ENCODE results near the gene PNPLA8.

Gene PNPLA8

DNA sequence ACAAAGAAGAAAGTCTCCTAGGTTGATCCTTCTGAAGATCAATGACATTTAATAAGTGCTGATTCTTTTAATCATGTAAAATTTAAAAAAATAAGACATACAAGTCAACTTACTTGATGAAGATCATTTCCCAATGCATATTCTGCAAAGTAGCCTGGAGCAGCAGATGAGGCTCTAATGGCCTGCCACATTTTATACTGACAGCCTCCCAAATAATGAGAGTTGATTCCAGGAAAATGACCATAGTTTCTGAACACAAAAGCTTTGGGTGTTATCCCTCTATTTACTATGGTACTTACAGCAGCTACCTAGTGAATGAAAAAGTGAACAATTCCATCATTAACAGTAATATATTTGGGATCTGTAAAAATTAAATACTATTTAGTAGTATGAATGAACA lies 38.3 kb downstream of the PNPLA8 start:
- no peak overlapping the region for H3K27ac ChIP-seq (ENCODE audit: extremely low read depth, low read depth, low read length)
- H3K9me3 ChIP-seq (ENCODE audit: control insufficient read depth, insufficient read depth, low read depth, low read length): no peaks in the 10 kb centered on the region
- H3K4me1 ChIP-seq (ENCODE audit: control insufficient read depth, insufficient read depth, low read length): no peaks in the 10 kb centered on the region
- H3K4me3 ChIP-seq (ENCODE audit: low read depth, low read length): no peak overlapping the region
- ChIA-PET CTCF (interaction anchor here (0.6 to 1.4 kb wide), 2 partner anchors 10 to 53 kb away, joined by 3 to 13 read pairs; no protein-coding TSS in a partner anchor), POLR2A (no interaction called here)
- peaks cover 0 to 3% of the 10 kb centered on the region in 2 experiments; a peak in 1 of 3 replicates for H3K36me3 ChIP-seq (ENCODE audit: control insufficient read depth in 2 of 2, insufficient read depth in 1 of 2, low read length in 2 of 2)
- TF ChIP-seq ELK4 (IDR thresholded peaks at IDR 0.05; ENCODE audit: borderline replicate concordance, low read depth, low read length): no peak

DNA sequence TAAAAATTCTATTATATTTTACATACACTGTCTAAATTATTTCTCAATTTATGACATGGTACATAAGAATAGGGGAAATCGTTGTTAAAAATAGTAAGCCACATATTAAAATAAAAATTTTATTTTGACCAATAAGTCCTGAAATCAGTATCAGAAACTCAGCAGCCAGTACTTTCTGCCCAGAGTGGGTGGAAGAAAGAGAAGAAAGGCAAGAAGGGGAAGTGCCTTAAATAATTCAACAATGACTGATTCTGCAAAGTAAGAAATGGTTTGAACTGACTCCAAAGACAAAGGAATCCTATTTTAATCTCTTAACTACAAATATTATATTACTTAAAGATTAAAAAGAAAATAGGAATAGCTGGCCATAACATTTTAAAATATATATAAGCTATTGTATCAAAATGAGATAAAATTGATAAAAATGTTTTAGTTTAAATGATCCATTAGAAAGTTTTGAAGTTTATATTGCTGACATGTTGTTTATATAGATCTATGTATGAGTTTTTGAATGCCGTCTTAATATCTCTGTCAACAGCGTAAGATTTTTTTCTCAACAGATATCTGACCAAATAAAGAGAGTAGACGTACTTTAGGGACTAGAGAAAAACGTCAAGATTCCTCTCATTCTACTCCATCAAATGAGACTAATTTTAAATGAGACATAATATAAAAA lies 39.5 kb downstream of the PNPLA8 start:
- POLR2A ChIA-PET: no interaction called here
- H3K9me3 ChIP-seq (ENCODE audit: control insufficient read depth, insufficient read depth, low read depth, low read length): no peaks in the 10 kb centered on the region

DNA sequence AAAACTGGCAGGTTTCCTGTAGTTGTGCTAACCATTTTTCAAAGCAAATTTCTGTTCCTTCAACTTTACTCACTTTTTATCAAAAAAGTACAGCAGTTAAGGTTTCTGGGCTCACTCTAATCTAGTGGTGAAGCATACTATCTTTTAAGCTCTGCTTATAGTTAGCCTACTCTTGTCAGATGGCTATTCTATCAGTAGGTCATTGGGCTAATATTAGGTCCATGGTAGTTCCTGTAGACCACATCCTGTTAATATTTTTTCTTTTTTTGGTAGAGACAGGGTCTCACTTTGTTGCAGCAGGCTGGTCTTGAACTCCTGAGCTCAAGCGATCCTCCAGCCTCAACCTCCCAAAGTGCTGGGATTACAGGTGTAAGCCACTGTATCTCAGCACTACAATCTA lies 41.8 kb downstream of the PNPLA8 start:
- no peak overlapping the region for H3K4me3 ChIP-seq (ENCODE audit: low read depth, low read length)
- ChIA-PET CTCF (no interaction called here), POLR2A (no interaction called here)
- H3K27ac ChIP-seq (ENCODE audit: extremely low read depth, low read depth, low read length): no peak overlapping the region
- no peaks in the 10 kb centered on the region for H3K9me3 ChIP-seq (ENCODE audit: control insufficient read depth, insufficient read depth, low read depth, low read length)
- TF ChIP-seq, protein P1, sequence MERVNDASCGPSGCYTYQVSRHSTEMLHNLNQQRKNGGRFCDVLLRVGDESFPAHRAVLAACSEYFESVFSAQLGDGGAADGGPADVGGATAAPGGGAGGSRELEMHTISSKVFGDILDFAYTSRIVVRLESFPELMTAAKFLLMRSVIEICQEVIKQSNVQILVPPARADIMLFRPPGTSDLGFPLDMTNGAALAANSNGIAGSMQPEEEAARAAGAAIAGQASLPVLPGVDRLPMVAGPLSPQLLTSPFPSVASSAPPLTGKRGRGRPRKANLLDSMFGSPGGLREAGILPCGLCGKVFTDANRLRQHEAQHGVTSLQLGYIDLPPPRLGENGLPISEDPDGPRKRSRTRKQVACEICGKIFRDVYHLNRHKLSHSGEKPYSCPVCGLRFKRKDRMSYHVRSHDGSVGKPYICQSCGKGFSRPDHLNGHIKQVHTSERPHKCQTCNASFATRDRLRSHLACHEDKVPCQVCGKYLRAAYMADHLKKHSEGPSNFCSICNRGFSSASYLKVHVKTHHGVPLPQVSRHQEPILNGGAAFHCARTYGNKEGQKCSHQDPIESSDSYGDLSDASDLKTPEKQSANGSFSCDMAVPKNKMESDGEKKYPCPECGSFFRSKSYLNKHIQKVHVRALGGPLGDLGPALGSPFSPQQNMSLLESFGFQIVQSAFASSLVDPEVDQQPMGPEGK (tag by site-specific recombination; IDR thresholded peaks at IDR 0.05): no peak
- TF ChIP-seq ZNF335 (tag by site-specific recombination; conservative IDR thresholded peaks at IDR 0.05): no peak
- no peak for TF ChIP-seq ZSCAN30 (tag by site-specific recombination; IDR thresholded peaks at IDR 0.05)
- no peak for TF ChIP-seq ZNF600 (tag by site-specific recombination; IDR thresholded peaks at IDR 0.05)
- no peak for TF ChIP-seq ZXDB (tag by site-specific recombination; IDR thresholded peaks at IDR 0.05)
- no peak for TF ChIP-seq ZNF184 (tag by site-specific recombination; IDR thresholded peaks at IDR 0.05)
- H3K4me1 ChIP-seq (ENCODE audit: control insufficient read depth, insufficient read depth, low read length): no peaks in the 10 kb centered on the region
- H3K36me3 ChIP-seq (ENCODE audit: control insufficient read depth in 2 of 2, insufficient read depth in 1 of 2, low read length in 2 of 2): peaks cover 0 to 3% of the 10 kb centered on the region in 2 experiments; a peak in 1 of 3 replicates

More for the DNA sequence above, 39.5 kb downstream of the PNPLA8 start:
- peaks cover 0 to 3% of the 10 kb centered on the region in 2 experiments; a peak in 1 of 3 replicates for H3K36me3 ChIP-seq (ENCODE audit: control insufficient read depth in 2 of 2, insufficient read depth in 1 of 2, low read length in 2 of 2)
- H3K27ac ChIP-seq (ENCODE audit: extremely low read depth, low read depth, low read length): no peak overlapping the region
- no peak for TF ChIP-seq ZBTB7A (tag by site-specific recombination; IDR thresholded peaks at IDR 0.05; ENCODE audit: low read depth)
- TF ChIP-seq, protein P2, sequence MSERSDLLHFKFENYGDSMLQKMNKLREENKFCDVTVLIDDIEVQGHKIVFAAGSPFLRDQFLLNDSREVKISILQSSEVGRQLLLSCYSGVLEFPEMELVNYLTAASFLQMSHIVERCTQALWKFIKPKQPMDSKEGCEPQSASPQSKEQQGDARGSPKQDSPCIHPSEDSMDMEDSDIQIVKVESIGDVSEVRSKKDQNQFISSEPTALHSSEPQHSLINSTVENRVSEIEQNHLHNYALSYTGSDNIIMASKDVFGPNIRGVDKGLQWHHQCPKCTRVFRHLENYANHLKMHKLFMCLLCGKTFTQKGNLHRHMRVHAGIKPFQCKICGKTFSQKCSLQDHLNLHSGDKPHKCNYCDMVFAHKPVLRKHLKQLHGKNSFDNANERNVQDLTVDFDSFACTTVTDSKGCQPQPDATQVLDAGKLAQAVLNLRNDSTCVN (tag by site-specific recombination; optimal IDR thresholded peaks at IDR 0.05): no peak
- no peak for TF ChIP-seq ZNF776 (tag by site-specific recombination; IDR thresholded peaks at IDR 0.05; ENCODE audit: borderline replicate concordance)
- TF ChIP-seq ZNF658 (tag by site-specific recombination; IDR thresholded peaks at IDR 0.05): no peak
- TF ChIP-seq ZNF624 (tag by site-specific recombination; IDR thresholded peaks at IDR 0.05): no peak
- TF ChIP-seq, protein P3, sequence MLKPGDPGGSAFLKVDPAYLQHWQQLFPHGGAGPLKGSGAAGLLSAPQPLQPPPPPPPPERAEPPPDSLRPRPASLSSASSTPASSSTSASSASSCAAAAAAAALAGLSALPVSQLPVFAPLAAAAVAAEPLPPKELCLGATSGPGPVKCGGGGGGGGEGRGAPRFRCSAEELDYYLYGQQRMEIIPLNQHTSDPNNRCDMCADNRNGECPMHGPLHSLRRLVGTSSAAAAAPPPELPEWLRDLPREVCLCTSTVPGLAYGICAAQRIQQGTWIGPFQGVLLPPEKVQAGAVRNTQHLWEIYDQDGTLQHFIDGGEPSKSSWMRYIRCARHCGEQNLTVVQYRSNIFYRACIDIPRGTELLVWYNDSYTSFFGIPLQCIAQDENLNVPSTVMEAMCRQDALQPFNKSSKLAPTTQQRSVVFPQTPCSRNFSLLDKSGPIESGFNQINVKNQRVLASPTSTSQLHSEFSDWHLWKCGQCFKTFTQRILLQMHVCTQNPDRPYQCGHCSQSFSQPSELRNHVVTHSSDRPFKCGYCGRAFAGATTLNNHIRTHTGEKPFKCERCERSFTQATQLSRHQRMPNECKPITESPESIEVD (tag by site-specific recombination; IDR thresholded peaks at IDR 0.05): no peak
- TF ChIP-seq, protein P4, sequence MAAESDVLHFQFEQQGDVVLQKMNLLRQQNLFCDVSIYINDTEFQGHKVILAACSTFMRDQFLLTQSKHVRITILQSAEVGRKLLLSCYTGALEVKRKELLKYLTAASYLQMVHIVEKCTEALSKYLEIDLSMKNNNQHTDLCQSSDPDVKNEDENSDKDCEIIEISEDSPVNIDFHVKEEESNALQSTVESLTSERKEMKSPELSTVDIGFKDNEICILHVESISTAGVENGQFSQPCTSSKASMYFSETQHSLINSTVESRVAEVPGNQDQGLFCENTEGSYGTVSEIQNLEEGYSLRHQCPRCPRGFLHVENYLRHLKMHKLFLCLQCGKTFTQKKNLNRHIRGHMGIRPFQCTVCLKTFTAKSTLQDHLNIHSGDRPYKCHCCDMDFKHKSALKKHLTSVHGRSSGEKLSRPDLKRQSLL (tag by site-specific recombination; IDR thresholded peaks at IDR 0.05): no peak
- no peak for TF ChIP-seq SALL2 (tag by site-specific recombination; IDR thresholded peaks at IDR 0.05; ENCODE audit: borderline replicate concordance)
- no peaks in the 10 kb centered on the region for H3K4me1 ChIP-seq (ENCODE audit: control insufficient read depth, insufficient read depth, low read length)
- H3K4me3 ChIP-seq (ENCODE audit: low read depth, low read length): no peak overlapping the region
- CTCF ChIA-PET: interaction anchor here (0.7 to 1.4 kb wide), 3 partner anchors 11 to 352 kb away, joined by 4 to 13 read pairs (median 5); no protein-coding TSS in a partner anchor

Measured in HEK293 (cell line).